NCI-H128 (cell line): ENCODE data around the gene FEZF1.
A peak's percentile ranks its signal among the peaks of the same experiment; 100 is the strongest.

Experiments used
- DNase-seq: peaks from one replicate; lab custom pipeline; 2025; ENCODE audit not compliant: unreplicated experiment; lab: John Stamatoyannopoulos, UW

The FEZF1 gene

DNA sequence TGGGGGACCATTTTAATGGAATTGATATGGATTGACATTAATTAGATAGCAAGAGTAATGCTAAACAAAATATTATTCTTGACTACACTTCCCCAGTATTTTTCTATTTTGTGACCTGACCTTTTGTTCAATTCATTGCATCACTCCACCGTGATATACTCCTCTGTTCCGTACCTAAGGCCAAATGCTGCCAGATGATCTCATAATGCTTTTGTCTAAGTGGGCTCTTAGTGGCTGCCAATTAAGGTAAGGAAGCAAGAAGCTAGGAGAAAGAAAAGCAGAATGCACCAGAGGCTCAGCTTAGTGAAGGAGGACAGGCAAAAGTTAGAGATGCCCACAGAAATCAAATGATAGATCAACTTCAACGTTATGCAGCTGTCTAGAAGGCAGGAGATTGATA, 36.4 kb downstream of the FEZF1 start:
- no peak for DNase-seq

DNA sequence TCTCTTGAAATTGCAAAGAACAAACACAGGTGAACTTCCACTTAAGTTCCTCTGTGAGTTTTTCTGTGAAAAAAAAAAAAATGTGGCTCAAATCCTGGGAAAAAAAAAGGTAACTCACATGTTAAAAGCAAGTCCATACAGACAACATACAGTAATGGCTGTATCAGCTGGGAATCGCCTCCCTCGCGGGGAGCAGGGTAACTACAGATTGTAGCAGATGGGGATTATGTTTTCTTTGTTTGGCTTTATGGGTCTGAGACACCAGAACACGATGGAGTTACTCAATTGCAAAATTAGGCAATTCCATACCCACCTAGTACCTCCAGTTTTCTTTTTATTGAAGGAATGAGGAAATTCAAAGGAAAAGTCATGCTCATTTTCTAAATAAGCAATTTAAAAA, 42.3 kb downstream of the FEZF1 start:
- no peak for DNase-seq

DNA sequence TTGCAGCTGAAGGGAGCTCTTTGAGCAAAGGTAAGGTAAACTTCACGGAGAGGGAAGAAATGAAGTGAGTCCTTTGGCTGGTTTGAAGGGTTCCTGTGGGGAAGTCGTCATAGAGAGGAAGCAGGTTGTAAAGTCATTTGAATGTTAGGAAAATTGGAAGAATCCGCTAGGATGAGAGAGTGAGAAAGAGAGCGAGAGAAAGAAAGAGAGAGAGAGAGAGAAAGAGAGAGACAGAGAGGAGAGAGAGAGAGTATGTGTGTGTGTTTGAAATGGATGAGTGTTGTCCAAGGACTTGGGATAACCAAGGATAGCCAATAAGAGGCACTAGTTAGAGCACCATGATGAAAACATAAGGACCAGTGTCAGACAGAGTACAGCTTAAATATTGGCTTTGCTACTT, 43.1 kb downstream of the FEZF1 start:
- DNase-seq = no peak

DNA sequence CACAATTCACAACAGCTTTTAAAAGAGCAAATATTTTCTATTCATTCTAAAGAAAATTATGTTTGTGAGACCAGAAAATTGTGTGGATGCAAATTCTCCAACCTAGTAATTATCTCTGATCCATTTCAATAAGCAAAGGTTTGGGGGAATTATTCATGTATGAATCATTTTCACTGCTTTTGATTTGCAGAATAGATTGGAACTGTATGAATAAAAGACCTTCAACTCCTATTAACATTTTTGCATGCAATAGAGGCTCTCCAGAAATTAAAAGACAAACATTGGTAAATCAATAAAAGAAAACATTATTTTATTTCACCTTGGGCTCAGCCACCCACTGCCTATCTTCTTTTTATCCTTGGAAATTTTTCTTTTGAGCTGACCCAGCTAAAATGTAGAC, 43.5 kb downstream of the FEZF1 start:
- no peak for DNase-seq

DNA sequence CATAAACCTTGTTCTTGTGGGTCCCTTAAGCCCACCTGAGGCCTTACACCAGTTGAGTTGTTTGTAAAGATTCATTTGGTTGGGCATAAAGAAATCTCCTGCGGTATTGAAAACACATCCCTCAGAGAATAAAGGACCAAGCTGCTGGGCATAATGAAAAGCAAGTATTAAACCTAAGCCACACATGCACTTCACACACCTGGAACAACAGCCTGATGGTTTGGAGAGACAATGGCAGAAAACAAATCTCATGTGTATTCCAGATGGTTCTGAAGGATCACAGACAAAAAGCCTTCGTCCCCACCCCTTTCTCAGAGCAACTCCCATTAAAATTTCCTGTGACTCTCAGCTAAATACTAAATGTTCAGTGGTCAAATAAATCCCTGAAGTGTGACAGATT, 44.2 kb downstream of the FEZF1 start:
- peak; percentile 31 for DNase-seq

DNA sequence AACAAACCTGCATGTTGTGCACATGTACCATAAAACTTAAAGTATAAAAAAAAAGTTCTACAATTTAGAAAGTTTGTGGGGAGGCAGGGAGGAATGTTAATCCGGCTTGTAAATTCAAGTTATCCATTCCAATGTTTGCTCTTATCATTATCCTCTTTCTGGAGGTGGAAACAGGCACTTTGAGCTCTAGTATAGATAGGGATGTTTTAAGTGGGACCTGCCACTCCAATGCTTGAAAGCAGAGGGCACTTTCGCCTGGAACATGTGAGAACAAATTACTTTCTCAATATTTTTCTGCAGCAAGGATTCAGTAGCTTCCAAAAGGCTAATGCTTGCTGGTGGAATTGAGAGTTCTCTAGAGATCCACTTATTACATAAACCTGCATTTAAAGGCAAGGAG, 45.6 kb downstream of the FEZF1 start:
- no peak for DNase-seq

DNA sequence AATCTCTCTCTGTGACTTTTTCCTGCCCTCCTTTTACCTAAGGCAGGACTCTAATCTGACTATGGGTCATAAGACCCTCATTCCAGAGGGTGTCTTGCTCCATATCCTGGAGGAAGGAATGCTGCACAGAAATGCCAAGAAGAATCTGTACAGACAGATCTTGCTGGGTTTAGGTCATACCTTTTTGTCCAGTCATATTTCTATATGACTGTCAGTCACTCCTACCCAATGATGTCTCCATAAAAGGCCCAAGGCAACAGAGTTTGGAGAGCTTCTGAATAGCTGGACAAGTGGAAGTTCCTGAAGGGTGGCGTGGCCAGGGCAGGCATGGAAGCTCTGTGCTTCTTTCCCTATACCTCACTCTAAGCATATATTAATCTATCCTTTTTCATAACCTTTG, 47.5 kb downstream of the FEZF1 start:
- no peak for DNase-seq

DNA sequence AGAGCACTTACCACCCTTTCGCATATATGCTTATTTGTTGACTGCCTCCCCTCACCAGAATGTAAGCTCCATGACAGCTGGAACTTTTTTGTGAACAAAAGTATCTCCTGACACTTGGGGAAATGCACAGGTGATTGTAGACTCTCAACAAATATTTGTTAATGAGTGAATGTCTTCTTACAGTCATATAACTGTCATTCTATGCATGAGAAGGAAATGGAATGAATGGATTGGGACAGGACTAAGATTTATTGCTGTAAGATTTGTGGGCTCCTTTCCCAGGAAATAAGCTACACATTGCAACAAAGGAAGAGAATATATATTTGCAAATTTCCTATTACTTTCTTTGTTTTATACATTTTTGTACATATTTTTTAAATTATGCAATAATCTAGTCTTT, 48.5 kb downstream of the FEZF1 start:
- no peak for DNase-seq

DNA sequence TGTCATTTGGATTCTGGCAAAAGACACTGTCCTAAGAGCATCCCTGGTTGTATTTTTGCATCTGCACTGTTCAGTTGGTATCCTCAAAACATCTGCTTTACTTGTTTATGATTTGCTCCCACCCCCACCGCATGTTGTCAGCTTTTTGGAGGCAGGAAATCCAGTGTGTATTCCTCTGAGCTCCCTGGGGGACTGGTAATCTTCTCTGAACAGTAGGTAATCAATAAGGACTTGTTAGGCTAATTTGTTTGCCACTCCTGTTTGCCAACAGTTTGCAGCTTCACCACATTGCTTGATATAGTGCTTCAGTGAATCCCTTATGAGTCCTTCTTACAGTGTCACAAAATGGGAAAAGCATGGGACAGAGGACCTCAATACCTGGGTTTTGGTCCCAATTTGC, 49.1 kb downstream of the FEZF1 start:
- DNase-seq = no peak
